ENCODE data around the gene TCHP.
"Not testable (repeated sequence)": the region's sequence is repeated elsewhere in the genome, so short reads cannot be mapped to it uniquely, and the experiment has no call there.

Gene TCHP

DNA sequence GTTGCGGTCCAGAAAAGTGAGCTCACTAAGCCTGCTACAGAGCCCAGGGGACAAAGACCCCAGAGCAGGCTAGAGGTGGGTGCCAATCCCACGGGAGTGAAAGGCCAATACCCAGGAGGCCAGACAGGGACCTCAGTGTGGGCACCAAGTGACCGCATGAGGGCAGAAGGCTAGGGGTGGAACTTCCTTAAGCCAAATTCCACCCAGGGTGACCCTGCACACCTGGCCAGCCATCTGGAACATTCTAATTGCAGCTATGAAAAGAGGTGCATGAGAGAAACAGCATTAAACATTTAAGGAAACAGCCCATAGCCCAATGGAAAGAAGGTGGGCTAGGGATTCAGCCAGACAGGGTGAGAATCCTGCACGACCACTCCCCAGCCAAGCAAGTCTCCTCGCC is 39.1 kb upstream of the TCHP start:
- no peaks in the 10 kb centered on the region for H3K27me3 ChIP-seq (ENCODE audit: insufficient read depth, poor library complexity, severe bottlenecking)
- no peaks in the 10 kb centered on the region for H3K9me3 ChIP-seq (ENCODE audit: severe bottlenecking)
- no peak for DNase-seq (ENCODE audit: low spot score)
- no peak overlapping the region for H3K4me3 ChIP-seq (ENCODE audit: severe bottlenecking)
- ATAC-seq (ENCODE audit: low read depth): no peak
- no peak overlapping the region for H3K27ac ChIP-seq (ENCODE audit: poor library complexity, severe bottlenecking)
- peaks cover 20% of the 10 kb centered on the region for H3K4me1 ChIP-seq (ENCODE audit: insufficient read depth, poor library complexity, severe bottlenecking)
- H3K36me3 ChIP-seq (ENCODE audit: low read depth): peaks cover 17% of the 10 kb centered on the region; the same call in 1 of the 2 replicates
- TF ChIP-seq, protein P1, sequence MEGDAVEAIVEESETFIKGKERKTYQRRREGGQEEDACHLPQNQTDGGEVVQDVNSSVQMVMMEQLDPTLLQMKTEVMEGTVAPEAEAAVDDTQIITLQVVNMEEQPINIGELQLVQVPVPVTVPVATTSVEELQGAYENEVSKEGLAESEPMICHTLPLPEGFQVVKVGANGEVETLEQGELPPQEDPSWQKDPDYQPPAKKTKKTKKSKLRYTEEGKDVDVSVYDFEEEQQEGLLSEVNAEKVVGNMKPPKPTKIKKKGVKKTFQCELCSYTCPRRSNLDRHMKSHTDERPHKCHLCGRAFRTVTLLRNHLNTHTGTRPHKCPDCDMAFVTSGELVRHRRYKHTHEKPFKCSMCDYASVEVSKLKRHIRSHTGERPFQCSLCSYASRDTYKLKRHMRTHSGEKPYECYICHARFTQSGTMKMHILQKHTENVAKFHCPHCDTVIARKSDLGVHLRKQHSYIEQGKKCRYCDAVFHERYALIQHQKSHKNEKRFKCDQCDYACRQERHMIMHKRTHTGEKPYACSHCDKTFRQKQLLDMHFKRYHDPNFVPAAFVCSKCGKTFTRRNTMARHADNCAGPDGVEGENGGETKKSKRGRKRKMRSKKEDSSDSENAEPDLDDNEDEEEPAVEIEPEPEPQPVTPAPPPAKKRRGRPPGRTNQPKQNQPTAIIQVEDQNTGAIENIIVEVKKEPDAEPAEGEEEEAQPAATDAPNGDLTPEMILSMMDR (IDR thresholded peaks at IDR 0.05; ENCODE audit: poor library complexity, severe bottlenecking): no peak

DNA sequence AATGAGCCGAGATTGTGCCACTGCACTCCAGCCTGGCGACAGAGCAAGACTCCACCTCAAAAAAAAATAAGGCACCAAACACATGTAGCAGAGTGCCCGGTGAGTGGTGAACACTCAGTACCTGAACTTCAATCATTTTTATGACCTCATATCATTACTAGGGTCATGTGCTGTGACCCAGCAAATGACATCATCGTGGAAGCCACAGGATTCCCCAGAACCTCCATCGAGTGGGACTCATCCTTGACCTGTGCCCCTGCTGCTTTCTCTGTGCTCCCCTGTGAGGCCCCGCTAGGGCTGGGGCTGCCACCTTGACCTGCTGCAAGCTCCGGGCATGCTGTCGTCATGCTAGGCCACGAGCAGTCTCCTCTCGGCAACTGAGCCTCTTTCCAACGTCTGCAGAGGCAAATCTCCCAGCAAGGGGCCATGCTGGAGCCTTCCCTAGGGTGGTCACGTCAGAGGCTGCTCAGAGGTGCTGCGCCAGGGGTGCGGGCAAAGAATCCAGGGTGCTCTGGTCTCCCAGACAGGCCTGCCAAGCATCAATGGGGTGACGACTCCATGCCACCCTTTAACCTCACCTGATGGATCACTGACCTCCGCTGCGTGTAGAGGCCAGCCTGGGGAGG is 38.3 kb upstream of the TCHP start:
- ATAC-seq (ENCODE audit: low read depth) (no peak), DNase-seq (ENCODE audit: low spot score) (no peak)
- TF ChIP-seq, protein P1 (IDR thresholded peaks at IDR 0.05; ENCODE audit: poor library complexity, severe bottlenecking): no peak
- Histone ChIP-seq H3K36me3 (ENCODE audit: low read depth) (peaks cover 12% of the 10 kb centered on the region; the same call in 1 of the 2 replicates), H3K27me3 (ENCODE audit: insufficient read depth, poor library complexity, severe bottlenecking) (no peaks in the 10 kb centered on the region), H3K9me3 (ENCODE audit: severe bottlenecking) (no peaks in the 10 kb centered on the region), H3K4me3 (ENCODE audit: severe bottlenecking) (no peak overlapping the region), H3K27ac (ENCODE audit: poor library complexity, severe bottlenecking) (no peak overlapping the region), H3K4me1 (ENCODE audit: insufficient read depth, poor library complexity, severe bottlenecking) (peaks cover 20% of the 10 kb centered on the region)

DNA sequence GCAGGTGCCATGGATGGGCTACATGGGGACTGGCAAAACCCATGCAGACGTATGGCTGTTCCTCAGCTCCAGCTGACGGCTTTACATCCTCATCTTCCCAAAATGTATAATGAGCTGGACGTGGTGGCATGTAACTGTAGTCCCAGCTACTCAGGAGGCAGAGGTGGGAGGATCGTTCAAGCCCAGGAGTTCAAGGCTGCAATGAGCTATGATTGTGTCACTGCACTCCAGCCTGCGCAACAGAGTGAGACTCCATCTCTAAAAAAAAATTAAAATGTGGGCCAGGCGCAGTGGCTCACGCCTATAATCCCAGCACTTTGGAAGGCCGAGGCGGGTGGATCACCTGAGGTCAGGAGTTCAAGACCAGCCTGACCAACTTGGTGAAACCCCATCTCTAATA is 37.6 kb upstream of the TCHP start:
- not testable (repeated sequence) for H3K27me3 ChIP-seq (ENCODE audit: insufficient read depth, poor library complexity, severe bottlenecking); H3K27ac ChIP-seq (ENCODE audit: poor library complexity, severe bottlenecking)

DNA sequence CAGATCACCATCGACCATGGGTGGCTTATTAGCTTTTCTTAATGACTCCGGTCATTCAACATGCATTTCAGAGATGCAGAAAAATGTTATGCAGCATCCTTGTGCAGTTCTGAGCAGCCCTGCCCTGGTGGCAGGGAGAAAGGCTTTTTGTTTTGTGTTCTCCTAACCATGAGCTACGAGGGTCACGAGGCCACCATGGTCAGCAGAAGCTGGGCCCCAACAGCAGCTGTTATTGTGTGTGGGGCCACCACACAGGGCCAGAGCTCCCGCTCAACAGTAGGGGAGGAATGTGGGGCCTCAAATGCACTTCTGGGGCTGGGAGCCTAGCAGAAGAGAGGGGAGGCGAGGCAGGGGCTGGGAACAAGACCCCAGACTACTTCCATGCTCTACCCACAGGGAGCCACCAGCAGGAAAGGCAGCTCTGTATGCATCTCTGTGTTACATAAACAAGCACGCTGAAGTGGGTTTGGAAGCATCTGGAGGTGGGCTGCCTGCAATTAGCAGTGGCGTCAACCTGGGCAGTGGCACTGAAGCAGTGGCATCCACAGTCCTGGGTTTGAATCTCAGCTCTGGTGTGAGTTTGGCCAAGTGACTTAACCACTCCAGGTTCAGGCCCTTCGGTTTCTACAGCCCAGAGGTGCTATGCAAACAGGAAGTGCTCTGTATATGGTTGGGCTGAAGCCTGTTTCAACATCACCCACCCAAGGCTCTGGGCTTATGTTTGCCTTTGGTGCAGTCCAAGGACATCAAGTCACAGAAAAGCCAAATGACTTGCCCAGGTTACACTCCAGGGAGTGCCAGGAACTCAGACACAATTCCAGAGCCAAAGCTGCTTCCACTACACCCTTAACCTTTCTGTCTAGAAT is 36.0 kb upstream of the TCHP start:
- Histone ChIP-seq H3K27ac (ENCODE audit: poor library complexity, severe bottlenecking) (peak overlapping the region; percentile 67), H3K36me3 (ENCODE audit: low read depth) (no peaks in the 10 kb centered on the region), H3K9me3 (ENCODE audit: severe bottlenecking) (no peaks in the 10 kb centered on the region), H3K27me3 (ENCODE audit: insufficient read depth, poor library complexity, severe bottlenecking) (no peaks in the 10 kb centered on the region), H3K4me3 (ENCODE audit: severe bottlenecking) (no peak overlapping the region), H3K4me1 (ENCODE audit: insufficient read depth, poor library complexity, severe bottlenecking) (peaks cover 31% of the 10 kb centered on the region)
- TF ChIP-seq, protein P1 (IDR thresholded peaks at IDR 0.05; ENCODE audit: poor library complexity, severe bottlenecking): no peak
- ATAC-seq (ENCODE audit: low read depth) (peak; percentile 74), DNase-seq (ENCODE audit: low spot score) (no peak)

More for the DNA sequence above, 37.6 kb upstream of the TCHP start:
- H3K36me3 ChIP-seq (ENCODE audit: low read depth); ATAC-seq (ENCODE audit: low read depth); DNase-seq (ENCODE audit: low spot score); H3K4me3 ChIP-seq (ENCODE audit: severe bottlenecking); H3K9me3 ChIP-seq (ENCODE audit: severe bottlenecking): not testable (repeated sequence)
- peaks cover 20% of the 10 kb centered on the region for H3K4me1 ChIP-seq (ENCODE audit: insufficient read depth, poor library complexity, severe bottlenecking)

DNA sequence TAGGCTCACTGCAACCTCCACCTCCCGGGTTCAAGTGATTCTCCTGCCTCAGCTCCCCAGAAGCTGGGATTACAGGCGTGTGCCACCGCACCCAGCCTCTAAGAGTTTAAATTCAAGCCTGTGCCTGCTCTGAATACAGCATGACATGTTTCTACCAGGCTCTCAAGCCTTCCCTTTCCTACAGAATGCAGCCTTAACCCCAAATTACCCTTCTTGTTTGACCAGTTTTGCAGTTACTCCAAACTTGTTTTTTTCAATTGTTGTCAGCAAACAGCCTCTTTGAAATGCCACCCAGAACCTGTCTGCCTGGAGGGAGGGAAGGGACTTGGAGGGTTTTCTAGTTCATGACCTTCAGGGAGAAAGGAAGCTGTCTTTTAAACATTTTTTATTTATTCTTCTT is 35.2 kb upstream of the TCHP start:
- TF ChIP-seq, protein P1 (IDR thresholded peaks at IDR 0.05; ENCODE audit: poor library complexity, severe bottlenecking): no peak
- DNase-seq (ENCODE audit: low spot score) (no peak), ATAC-seq (ENCODE audit: low read depth) (peak; percentile 78)
- Histone ChIP-seq H3K36me3 (ENCODE audit: low read depth) (no peaks in the 10 kb centered on the region), H3K4me3 (ENCODE audit: severe bottlenecking) (no peak overlapping the region), H3K27me3 (ENCODE audit: insufficient read depth, poor library complexity, severe bottlenecking) (no peaks in the 10 kb centered on the region), H3K4me1 (ENCODE audit: insufficient read depth, poor library complexity, severe bottlenecking) (peaks cover 31% of the 10 kb centered on the region), H3K27ac (ENCODE audit: poor library complexity, severe bottlenecking) (peak overlapping the region; percentile 67), H3K9me3 (ENCODE audit: severe bottlenecking) (no peaks in the 10 kb centered on the region)

Data from RWPE2 (cell line).